HG02870 (cell line): Measurements from ENCODE around the gene RPS16.
A peak's percentile ranks its signal among the peaks of the same experiment; 100 is the strongest.
"Not testable (repeated sequence)": the region's sequence is repeated elsewhere in the genome, so short reads cannot be mapped to it uniquely, and the experiment has no call there.

ENCODE experiments used
- ATAC-seq: cut with Tn5 transposase; IDR thresholded peaks from one replicate; pipeline ENCODE4 v1.9.1; 2021; ENCODE audit warnings: mild to moderate bottlenecking, moderate library complexity; ENCODE audit not compliant: unreplicated experiment

The RPS16 gene

GRCh38 chr19:39435499-39436349, at the start of gene RPS16:
RPS16 (minus strand) TSS chr19:39435949; CDS start chr19:39435895, 54 bp downstream.
- peak; percentile 67 for ATAC-seq

- no peak for ATAC-seq
These were observed 47.4 kb upstream of the RPS16 start for GRCh38 chr19:39483141-39483540.

- no peak for ATAC-seq
These were observed 45.9 kb upstream of the RPS16 start for GRCh38 chr19:39481676-39482075.

GRCh38 chr19:39481229-39481545, 45.4 kb upstream of the RPS16 start:
- ATAC-seq = no peak

- ATAC-seq = peak; percentile 81
These were observed 44.8 kb upstream of the RPS16 start, which contains the start of gene TIMM50 for GRCh38 chr19:39480337-39481228. TIMM50 (plus strand) TSS chr19:39480838; CDS start chr19:39480854, 16 bp downstream.

- no peak for ATAC-seq
These were observed 44.2 kb upstream of the RPS16 start for GRCh38 chr19:39479916-39480315.

- ATAC-seq = not testable (repeated sequence)
These were observed 43.6 kb upstream of the RPS16 start for GRCh38 chr19:39479319-39479801.

GRCh38 chr19:39475748-39476147, 40.0 kb upstream of the RPS16 start:
- ATAC-seq = no peak

- ATAC-seq = no peak
These were observed 38.4 kb upstream of the RPS16 start for GRCh38 chr19:39474139-39474620.

GRCh38 chr19:39473443-39473960, 37.8 kb upstream of the RPS16 start:
- ATAC-seq = no peak

- no peak for ATAC-seq
These were observed 37.1 kb upstream of the RPS16 start for GRCh38 chr19:39472746-39473442.

- ATAC-seq = no peak
These were observed 36.2 kb upstream of the RPS16 start for GRCh38 chr19:39471756-39472536.

GRCh38 chr19:39470724-39471339, 35.1 kb upstream of the RPS16 start:
- no peak for ATAC-seq

GRCh38 chr19:39469567-39469966, 33.8 kb upstream of the RPS16 start:
- ATAC-seq = no peak

- ATAC-seq = no peak
These were observed 33.3 kb upstream of the RPS16 start for GRCh38 chr19:39469036-39469435.

- ATAC-seq = no peak
These were observed 32.2 kb upstream of the RPS16 start for GRCh38 chr19:39467941-39468340.

GRCh38 chr19:39465956-39466747, 30.4 kb upstream of the RPS16 start:
- ATAC-seq = no peak

- no peak for ATAC-seq
These were observed 27.7 kb upstream of the RPS16 start for GRCh38 chr19:39463403-39463802.

- ATAC-seq = not testable (repeated sequence)
These were observed 15.5 kb upstream of the RPS16 start for GRCh38 chr19:39451257-39451656.
